T-helper 2 cell (primary cell): ENCODE measurements around the gene MITF.

Experiments used
- DNase-seq, 5 experiments: peaks; one replicate each; pipeline versions ENCODE4 v3.0.0 to v3.0.0-alpha.2; 2012 to 2022

MITF gene

DNA sequence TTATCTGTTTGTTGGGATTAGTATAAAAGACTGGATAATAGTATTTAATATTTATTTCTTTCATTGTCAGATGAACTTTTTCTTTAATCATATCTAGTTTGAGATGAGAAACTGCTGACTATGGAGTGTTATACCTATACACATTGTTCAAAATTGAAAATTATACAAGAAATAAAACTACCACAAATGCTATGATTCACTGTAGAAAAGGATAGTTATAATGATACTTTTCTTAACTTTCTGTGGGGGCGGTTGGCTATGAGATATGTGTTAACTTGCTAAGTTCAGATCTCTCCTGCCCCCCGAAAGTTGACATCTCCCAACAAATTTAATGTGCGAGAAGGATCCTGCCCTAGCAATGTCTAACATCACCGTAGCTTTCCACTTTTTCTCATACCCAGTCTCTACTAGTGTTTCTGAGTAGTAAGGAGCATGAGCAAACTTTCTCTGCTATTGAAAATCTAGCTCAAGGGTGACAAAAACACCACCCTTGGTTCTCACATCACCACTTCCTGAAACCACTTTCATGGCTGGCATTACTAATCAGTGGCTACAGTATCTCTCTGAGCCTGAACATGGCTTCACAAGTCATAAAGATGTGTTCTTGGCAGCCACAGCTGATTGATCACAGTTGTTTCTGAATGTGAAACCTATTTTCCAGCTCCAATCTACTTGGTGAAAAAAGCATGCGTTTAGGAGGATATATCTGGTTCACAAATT is 244.4 kb downstream of the MITF start:
- DNase-seq = no peak

DNA sequence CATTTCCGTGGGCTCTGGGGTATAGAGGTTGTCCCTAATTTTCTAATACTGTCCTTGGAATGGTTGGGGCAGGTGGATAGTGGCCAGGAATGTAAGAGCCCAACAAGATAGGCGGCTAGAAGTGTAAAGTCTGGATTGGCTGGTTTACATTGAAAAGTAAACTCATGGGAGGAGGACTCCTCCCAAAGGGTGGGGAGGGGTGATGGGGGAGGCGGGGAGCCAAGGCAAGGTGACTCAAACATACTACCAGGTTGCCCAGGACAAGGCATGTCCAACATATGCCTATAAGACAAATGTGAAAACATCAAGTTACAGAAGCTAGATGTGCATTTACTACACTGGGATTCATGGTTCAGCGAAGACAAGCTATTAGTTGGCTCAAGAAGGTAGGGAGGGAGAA is 246.0 kb downstream of the MITF start:
- DNase-seq = no peak

GRCh38 chr3:69986419-69986818 is 247.2 kb downstream of the MITF start:
- no peak for DNase-seq

GRCh38 chr3:69987833-69988232 is 248.6 kb downstream of the MITF start:
- DNase-seq = no peak

DNA sequence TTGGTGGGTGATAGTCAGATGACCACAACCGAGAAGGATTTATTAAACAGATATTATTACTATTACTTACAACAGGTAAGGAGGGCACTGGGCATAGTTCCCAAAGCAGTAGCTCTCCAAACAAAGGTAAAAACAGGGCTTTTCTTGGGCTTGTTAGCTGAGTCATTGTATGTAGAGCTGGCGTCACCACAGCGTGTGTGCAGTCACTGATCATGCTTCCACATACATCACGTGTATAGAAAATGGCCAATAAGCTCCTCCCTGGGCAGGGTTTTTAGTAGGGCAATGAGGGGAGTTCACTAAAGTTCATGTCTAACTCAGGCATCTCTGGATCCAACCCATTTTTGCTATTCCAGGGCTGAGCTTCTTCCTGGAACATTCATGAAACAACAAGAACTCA is 254.5 kb downstream of the MITF start:
- DNase-seq = no peak

- no peak for DNase-seq
These were observed 255.7 kb downstream of the MITF start for GRCh38 chr3:69994919-69995318.

- no peak for DNase-seq
These were observed 258.5 kb downstream of the MITF start for GRCh38 chr3:69997631-69998307.

- DNase-seq = no peak
These were observed 259.5 kb downstream of the MITF start for GRCh38 chr3:69998759-69999139.

GRCh38 chr3:69999140-70000027 is 260.1 kb downstream of the MITF start, which contains the start of gene SAMMSON:
Gene SAMMSON (plus strand): TSS chr3:69999733.
- no peak for DNase-seq

DNA sequence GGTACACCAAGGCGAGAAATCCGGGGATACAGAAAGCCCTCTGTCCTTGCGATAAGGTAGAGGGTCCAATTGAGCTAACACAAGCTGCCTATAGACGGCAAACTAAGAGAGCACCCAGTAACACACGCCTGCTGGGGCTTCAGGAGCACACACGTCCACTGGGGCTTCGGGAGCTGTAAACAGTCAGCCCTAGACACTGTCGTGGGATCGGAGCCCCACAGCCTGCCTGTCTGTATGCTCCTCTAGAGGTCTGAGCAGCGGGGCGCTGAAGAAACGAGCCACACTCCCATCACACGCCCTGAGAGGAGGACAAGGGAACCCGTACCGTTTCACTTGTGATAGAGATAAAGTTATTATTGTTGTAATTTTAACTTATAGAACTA is 260.8 kb downstream of the MITF start:
- no peak for DNase-seq

GRCh38 chr3:70000563-70001081 is 261.4 kb downstream of the MITF start:
- no peak for DNase-seq

- no peak for DNase-seq
These were observed 263.9 kb downstream of the MITF start for GRCh38 chr3:70003119-70003518.

DNA sequence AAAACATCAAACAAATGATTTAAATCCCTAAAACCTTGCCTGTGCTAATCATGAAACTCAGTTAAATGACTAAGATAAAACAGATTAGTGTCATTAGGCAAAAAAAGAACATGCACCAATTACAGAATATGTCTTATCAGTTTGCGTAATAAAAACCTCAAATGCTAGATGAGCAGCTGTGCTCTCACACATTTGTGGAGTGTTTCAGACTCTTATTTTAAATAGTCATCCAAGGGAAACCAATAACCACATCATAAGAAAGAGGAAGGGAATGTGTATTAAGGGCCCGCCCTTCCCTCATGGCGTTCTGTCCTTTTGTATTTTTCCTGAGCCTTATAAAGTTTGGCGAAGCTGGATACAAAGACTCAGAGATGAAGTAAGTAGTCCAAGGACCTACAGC is 266.8 kb downstream of the MITF start:
- no peak for DNase-seq

- no peak for DNase-seq
These were observed 271.1 kb downstream of the MITF start for GRCh38 chr3:70010346-70010745.

GRCh38 chr3:70011582-70011981 is 272.3 kb downstream of the MITF start:
- no peak for DNase-seq
